ENCODE results near the gene SUSD1. TPM values are rescaled to one million over a fixed set of nuclear protein-coding genes. Genes with fewer than 3 reads are reported as not detected.

The SUSD1 gene
- polyA plus RNA-seq, 1 donor (not counting 4 experiments of a cell fraction or from before 2014, with no cell fraction given) = 3.6 TPM

- dilution Hi-C loops (cut with MboI; ENCODE audit: extremely low pct_ligation_motif_present, low sequenced_read_pairs) = no loop called here
- no peak for DNase-seq (ENCODE audit: low read depth, low spot score)
- H3K4me2 ChIP-seq (ENCODE audit: control insufficient read depth, extremely low read depth, insufficient read depth, low read depth, low read length) = no peak overlapping the region
- H3K9ac ChIP-seq (ENCODE audit: control insufficient read depth, extremely low read depth, insufficient read depth, low read length) = no peak overlapping the region
- H3K79me2 ChIP-seq (ENCODE audit: control insufficient read depth, insufficient read depth, low read length) = no peaks in the 10 kb centered on the region
- no peaks in the 10 kb centered on the region for H3K9me1 ChIP-seq (ENCODE audit: control insufficient read depth, extremely low read depth, insufficient read depth, low read length)
- peaks cover 3% of the 10 kb centered on the region for H3K4me1 ChIP-seq (ENCODE audit: control insufficient read depth, extremely low read depth, insufficient read depth, low read length)
- no peak overlapping the region for H3K4me3 ChIP-seq (ENCODE audit: control insufficient read depth in 2 of 3, extremely low read depth in 1 of 3, insufficient read depth in 2 of 3, low read depth in 1 of 3, low read length in 3 of 3)
- H3K27me3 ChIP-seq (ENCODE audit: control insufficient read depth, extremely low read depth, insufficient read depth, low read length) = no peaks in the 10 kb centered on the region
- no peaks in the 10 kb centered on the region for H3K9me3 ChIP-seq (ENCODE audit: control insufficient read depth, low read depth, low read length)
- H3K36me3 ChIP-seq (ENCODE audit: control insufficient read depth in 2 of 2, extremely low read depth in 1 of 2, insufficient read depth in 2 of 2, low read length in 2 of 2) = no peaks in the 10 kb centered on the region
- no peak for FAIRE-seq
- TF ChIP-seq CTCF (optimal IDR thresholded peaks at IDR 0.05 in 1 of 3, IDR thresholded peaks at IDR 0.05 in 1 of 3, conservative IDR thresholded peaks at IDR 0.05 in 1 of 3; ENCODE audit: extremely low read depth in 1 of 3, insufficient read depth in 2 of 3, low read length in 3 of 3) = no peak
- no peak for TF ChIP-seq EZH2 (IDR thresholded peaks at IDR 0.05; ENCODE audit: low read length)
- H4K20me1 ChIP-seq (ENCODE audit: control insufficient read depth, extremely low read depth, insufficient read depth, low read length) = no peaks in the 10 kb centered on the region
- H3K27ac ChIP-seq (ENCODE audit: control insufficient read depth, insufficient read depth, low read length) = no peak overlapping the region
- no peak overlapping the region for H2AFZ ChIP-seq (ENCODE audit: control insufficient read depth, low read length)
These were observed 4.7 kb upstream of the SUSD1 start for GRCh38 chr9:112179816-112180215.

- Histone ChIP-seq H4K20me1 (ENCODE audit: control insufficient read depth, extremely low read depth, insufficient read depth, low read length) (no peaks in the 10 kb centered on the region), H3K36me3 (ENCODE audit: control insufficient read depth in 2 of 2, extremely low read depth in 1 of 2, insufficient read depth in 2 of 2, low read length in 2 of 2) (no peaks in the 10 kb centered on the region), H3K9ac (ENCODE audit: control insufficient read depth, extremely low read depth, insufficient read depth, low read length) (no peak overlapping the region), H3K27me3 (ENCODE audit: control insufficient read depth, extremely low read depth, insufficient read depth, low read length) (no peaks in the 10 kb centered on the region), H3K27ac (ENCODE audit: control insufficient read depth, insufficient read depth, low read length) (no peak overlapping the region), H3K9me3 (ENCODE audit: control insufficient read depth, low read depth, low read length) (no peaks in the 10 kb centered on the region), H3K4me3 (ENCODE audit: control insufficient read depth in 2 of 3, extremely low read depth in 1 of 3, insufficient read depth in 2 of 3, low read depth in 1 of 3, low read length in 3 of 3) (no peak overlapping the region), H3K79me2 (ENCODE audit: control insufficient read depth, insufficient read depth, low read length) (no peaks in the 10 kb centered on the region), H3K9me1 (ENCODE audit: control insufficient read depth, extremely low read depth, insufficient read depth, low read length) (no peaks in the 10 kb centered on the region), H3K4me1 (ENCODE audit: control insufficient read depth, extremely low read depth, insufficient read depth, low read length) (peaks cover 11% of the 10 kb centered on the region), H2AFZ (ENCODE audit: control insufficient read depth, low read length) (no peak overlapping the region), H3K4me2 (ENCODE audit: control insufficient read depth, extremely low read depth, insufficient read depth, low read depth, low read length) (no peak overlapping the region)
- TF ChIP-seq CTCF (optimal IDR thresholded peaks at IDR 0.05 in 1 of 3, IDR thresholded peaks at IDR 0.05 in 1 of 3, conservative IDR thresholded peaks at IDR 0.05 in 1 of 3; ENCODE audit: extremely low read depth in 1 of 3, insufficient read depth in 2 of 3, low read length in 3 of 3) (no peak), EZH2 (IDR thresholded peaks at IDR 0.05; ENCODE audit: low read length) (no peak)
- DNase-seq (ENCODE audit: low read depth, low spot score) (no peak), FAIRE-seq (no peak)
- dilution Hi-C loops (cut with MboI; ENCODE audit: extremely low pct_ligation_motif_present, low sequenced_read_pairs) = no loop called here
These were observed 1.4 kb upstream of the SUSD1 start for GRCh38 chr9:112176524-112176923.

All from keratinocyte (primary cell).